DMS53 treated with DMSO at 0.1 percent for 48 hours (cell line): ENCODE results near the gene OLR1.

Experiments
- DNase-seq: peaks from one replicate; lab custom pipeline; 2025; ENCODE audit not compliant: unreplicated experiment; lab: John Stamatoyannopoulos, UW

OLR1 gene

DNA sequence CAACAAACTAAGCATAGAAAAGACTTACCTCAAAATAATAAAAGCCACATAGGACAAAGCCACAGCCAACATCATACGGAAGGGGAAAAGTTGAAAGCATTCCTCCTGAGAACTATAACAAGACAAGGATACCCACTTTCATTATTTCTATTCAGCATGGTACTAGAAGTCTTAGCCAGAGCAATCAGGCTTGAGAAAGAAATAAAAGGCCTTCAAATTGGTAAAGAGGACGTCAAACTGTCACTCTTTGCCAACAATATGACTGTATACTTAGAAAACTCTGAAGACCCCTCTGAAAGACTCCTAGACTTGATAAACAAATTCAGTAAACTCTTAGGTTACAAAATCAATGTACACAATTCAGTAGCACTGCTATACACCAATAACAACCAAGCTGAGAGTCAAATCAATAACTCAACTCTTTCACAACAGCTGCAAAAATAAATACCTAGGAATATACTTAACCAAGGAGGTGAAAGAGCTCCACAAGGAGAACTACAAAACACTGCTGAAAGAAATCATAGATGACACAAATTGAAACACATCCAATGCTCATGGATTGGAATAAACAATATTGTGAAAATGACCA is 61.6 kb downstream of the OLR1 start:
- no peak for DNase-seq
